Measurements from ENCODE around the gene KCNQ4.

Gene KCNQ4

GRCh38 chr1:40853113-40853884 lies 69.7 kb downstream of the KCNQ4 start:
- Histone ChIP-seq H3K79me2 (ENCODE audit: low read length) (no peaks in the 10 kb centered on the region), H2AFZ (ENCODE audit: low read depth, low read length) (no peak overlapping the region), H3K9ac (ENCODE audit: low read length) (no peak overlapping the region), H3K4me2 (ENCODE audit: low read length) (no peak overlapping the region), H3K9me3 (ENCODE audit: insufficient read depth, low read length) (no peaks in the 10 kb centered on the region), H3K4me1 (ENCODE audit: low read length) (peaks cover 43% of the 10 kb centered on the region), H3K36me3 (replicated peaks; ENCODE audit: low read depth, low read length) (no peaks in the 10 kb centered on the region), H3K4me3 (ENCODE audit: low read length) (no peak overlapping the region), H3K27me3 (ENCODE audit: low read depth, low read length) (no peaks in the 10 kb centered on the region), H4K20me1 (ENCODE audit: insufficient read depth, low read length) (no peaks in the 10 kb centered on the region), H3K27ac (ENCODE audit: low read length) (no peak overlapping the region)
- no peak for TF ChIP-seq CTCF (IDR thresholded peaks at IDR 0.05; ENCODE audit: low read depth, low read length)
- no peak for TF ChIP-seq EZH2phosphoT487 (IDR thresholded peaks at IDR 0.05; ENCODE audit: low read depth)

- Histone ChIP-seq H3K9me3 (ENCODE audit: insufficient read depth, low read length) (no peaks in the 10 kb centered on the region), H3K36me3 (replicated peaks; ENCODE audit: low read depth, low read length) (no peaks in the 10 kb centered on the region), H3K4me2 (ENCODE audit: low read length) (no peak overlapping the region), H3K4me1 (ENCODE audit: low read length) (peaks cover 40% of the 10 kb centered on the region), H3K9ac (ENCODE audit: low read length) (no peak overlapping the region), H2AFZ (ENCODE audit: low read depth, low read length) (no peak overlapping the region), H3K27ac (ENCODE audit: low read length) (no peak overlapping the region), H3K79me2 (ENCODE audit: low read length) (no peaks in the 10 kb centered on the region), H4K20me1 (ENCODE audit: insufficient read depth, low read length) (no peaks in the 10 kb centered on the region), H3K27me3 (ENCODE audit: low read depth, low read length) (no peaks in the 10 kb centered on the region), H3K4me3 (ENCODE audit: low read length) (no peak overlapping the region)
- TF ChIP-seq EZH2phosphoT487 (IDR thresholded peaks at IDR 0.05; ENCODE audit: low read depth) (no peak), CTCF (IDR thresholded peaks at IDR 0.05; ENCODE audit: low read depth, low read length) (no peak)
Observed at GRCh38 chr1:40853885-40854170, 70.2 kb downstream of the KCNQ4 start.

- Histone ChIP-seq H2AFZ (ENCODE audit: low read depth, low read length) (no peak overlapping the region), H3K27ac (ENCODE audit: low read length) (no peak overlapping the region), H3K79me2 (ENCODE audit: low read length) (no peaks in the 10 kb centered on the region), H4K20me1 (ENCODE audit: insufficient read depth, low read length) (no peaks in the 10 kb centered on the region), H3K9ac (ENCODE audit: low read length) (no peak overlapping the region), H3K4me3 (ENCODE audit: low read length) (no peak overlapping the region), H3K27me3 (ENCODE audit: low read depth, low read length) (no peaks in the 10 kb centered on the region), H3K4me2 (ENCODE audit: low read length) (no peak overlapping the region), H3K36me3 (replicated peaks; ENCODE audit: low read depth, low read length) (no peaks in the 10 kb centered on the region), H3K4me1 (ENCODE audit: low read length) (peaks cover 24% of the 10 kb centered on the region), H3K9me3 (ENCODE audit: insufficient read depth, low read length) (no peaks in the 10 kb centered on the region)
- TF ChIP-seq EZH2phosphoT487 (IDR thresholded peaks at IDR 0.05; ENCODE audit: low read depth) = no peak
- TF ChIP-seq CTCF (IDR thresholded peaks at IDR 0.05; ENCODE audit: low read depth, low read length) = peak; percentile 25; the same call in 1 of the 2 replicates
Observed at GRCh38 chr1:40855513-40855912, 71.9 kb downstream of the KCNQ4 start.

- no peaks in the 10 kb centered on the region for H4K20me1 ChIP-seq (ENCODE audit: insufficient read depth, low read length)
- H3K79me2 ChIP-seq (ENCODE audit: low read length) = no peaks in the 10 kb centered on the region
- no peaks in the 10 kb centered on the region for H3K9me3 ChIP-seq (ENCODE audit: insufficient read depth, low read length)
- no peak overlapping the region for H3K4me3 ChIP-seq (ENCODE audit: low read length)
- no peak overlapping the region for H3K9ac ChIP-seq (ENCODE audit: low read length)
- no peak overlapping the region for H2AFZ ChIP-seq (ENCODE audit: low read depth, low read length)
- H3K4me1 ChIP-seq (ENCODE audit: low read length) = peaks cover 18% of the 10 kb centered on the region
- no peak overlapping the region for H3K27ac ChIP-seq (ENCODE audit: low read length)
- no peaks in the 10 kb centered on the region for H3K27me3 ChIP-seq (ENCODE audit: low read depth, low read length)
- TF ChIP-seq EZH2phosphoT487 (IDR thresholded peaks at IDR 0.05; ENCODE audit: low read depth) = no peak
- TF ChIP-seq CTCF (IDR thresholded peaks at IDR 0.05; ENCODE audit: low read depth, low read length) = no peak
- H3K4me2 ChIP-seq (ENCODE audit: low read length) = no peak overlapping the region
- H3K36me3 ChIP-seq (replicated peaks; ENCODE audit: low read depth, low read length) = no peaks in the 10 kb centered on the region
Observed at GRCh38 chr1:40856116-40856515, 72.5 kb downstream of the KCNQ4 start.
